GM12878 (cell line): ENCODE results near the gene IFNAR1. TPM values are rescaled to one million over a fixed set of nuclear protein-coding genes. Genes with fewer than 3 reads are reported as not detected.

Experiments
- ATAC-seq: fragments of 200-7000 bp; cut with Tn5 transposase; 3 replicates; pipeline ENCODE4 v1.9.1; 2020; ENCODE audit warnings: mild to moderate bottlenecking, moderate library complexity
- BruUV-seq: library from RNA; stranded (reverse); fragments of 400-500 nt; replicated peaks from 2 replicates; lab custom pipeline; 2021; lab: Mats Ljungman, UMichigan
- CTCF ChIA-PET: fragments of 300-600 bp; sonication (Branson Sonifier 250); formaldehyde crosslinking; extraction: SDS; loops from one replicate; lab custom pipeline; 2021; ENCODE audit warnings: inconsistent platforms; lab: Yijun Ruan, JAX
- POLR2A ChIA-PET: fragments of 350-600 bp; formaldehyde crosslinking; extraction: SDS; loops from one replicate; lab custom pipeline; 2021; ENCODE audit warnings: inconsistent platforms; lab: Charles Lee
- RAD21 ChIA-PET: fragments of 300-600 bp; sonication (Branson Sonifier 250); formaldehyde crosslinking; loops from one replicate; lab custom pipeline; 2023; ENCODE audit warnings: antibody characterized with exemption; ENCODE audit not compliant: unreplicated experiment; lab: Charles Lee
- SMC1A ChIA-PET: fragments of 300-600 bp; sonication (Branson Sonifier 250); formaldehyde crosslinking; loops from one replicate; lab custom pipeline; 2023; ENCODE audit not compliant: unreplicated experiment, uncharacterized antibody; lab: Charles Lee
- DNase-seq: peaks from one replicate; pipeline ENCODE4 v3.0.0-alpha.2; 2011; ENCODE audit warnings: low read depth, low spot score
- FAIRE-seq: peaks from 3 replicates; lab custom pipeline; 2011; peaks lifted over from hg19 to GRCh38; lab: Jason Lieb, UNC
- H2AFZ ChIP-seq: 2 replicates; pipeline ENCODE4 v1.6.0; 2011; ENCODE audit warnings: low read depth, low read length, control low read depth; ENCODE audit not compliant: control insufficient read depth
- H3K27ac ChIP-seq: 2 replicates; pipeline ENCODE4 v1.5.1; 2011; ENCODE audit warnings: control low read depth; ENCODE audit not compliant: control insufficient read depth, insufficient read depth
- H3K27me3 ChIP-seq, 2 experiments: replicated peaks in 1 of 2; 2 replicates each; pipeline versions ENCODE4 v1.6.0 to v1.6.1; 2011; ENCODE audit warnings: low read length in 1 of 2; ENCODE audit not compliant: control insufficient read depth in 2 of 2, insufficient read depth in 2 of 2
- H3K36me3 ChIP-seq, 2 experiments: 2 replicates each; pipeline ENCODE4 v1.5.1; 2011; ENCODE audit warnings: low read length in 1 of 2; ENCODE audit not compliant: control insufficient read depth in 2 of 2, insufficient read depth in 2 of 2
- H3K4me1 ChIP-seq: 2 replicates; pipeline ENCODE4 v1.6.1; 2011; ENCODE audit warnings: mild to moderate bottlenecking, low read length, moderate library complexity, mixed read lengths; ENCODE audit not compliant: control insufficient read depth, insufficient read depth
- H3K4me2 ChIP-seq: 2 replicates; pipeline ENCODE4 v1.6.0; 2011; ENCODE audit warnings: control low read depth; ENCODE audit not compliant: control insufficient read depth, insufficient read depth
- H3K4me3 ChIP-seq: fragments of 200-600 bp; sonication (generic); 2 replicates; pipeline ENCODE4 v1.5.1; 2016
- H3K79me2 ChIP-seq: 2 replicates; pipeline ENCODE4 v1.6.0; 2011; ENCODE audit warnings: low read length; ENCODE audit not compliant: control insufficient read depth, insufficient read depth
- H3K9ac ChIP-seq: 2 replicates; pipeline ENCODE4 v1.8.0; 2011; ENCODE audit warnings: low read length, control low read depth, mixed read lengths; ENCODE audit not compliant: control insufficient read depth, insufficient read depth
- H3K9me3 ChIP-seq: replicated peaks from 3 replicates; pipeline ENCODE4 v1.5.1; 2011; ENCODE audit warnings: mild to moderate bottlenecking, low read length; ENCODE audit not compliant: control insufficient read depth, insufficient read depth
- H4K20me1 ChIP-seq: 2 replicates; pipeline ENCODE4 v1.6.0; 2011; ENCODE audit not compliant: control insufficient read depth, insufficient read depth
- BACH1 ChIP-seq: fragments of 450-650 bp; IDR thresholded peaks from 2 replicates; pipeline ENCODE4 v1.6.1; 2017; ENCODE audit warnings: mild to moderate bottlenecking, borderline replicate concordance
- CREB1 ChIP-seq: IDR thresholded peaks from 2 replicates; pipeline ENCODE4 v1.6.1; 2012; ENCODE audit warnings: low read depth, mild to moderate bottlenecking, inconsistent platforms
- NFYA ChIP-seq: IDR thresholded peaks from 2 replicates; pipeline ENCODE4 v1.6.1; 2011; ENCODE audit warnings: low read depth, mild to moderate bottlenecking, low read length, improper control_type of control experiment, borderline replicate concordance
- RAD51 ChIP-seq: fragments of 450-650 bp; IDR thresholded peaks from 2 replicates; pipeline ENCODE4 v1.6.1; 2016; ENCODE audit warnings: moderate library complexity, mild to moderate bottlenecking, inconsistent platforms
- SIN3A ChIP-seq: IDR thresholded peaks from 2 replicates; pipeline ENCODE4 v1.6.1; 2012; ENCODE audit warnings: low read depth, low read length, improper control_type of control experiment
- SREBF1 ChIP-seq: IDR thresholded peaks from 2 replicates; pipeline ENCODE4 v1.6.1; 2012; ENCODE audit warnings: mild to moderate bottlenecking, low read length
- SUZ12 ChIP-seq: fragments of 200-600 bp; sonication (generic); IDR thresholded peaks from one replicate; pipeline ENCODE4 v1.6.1; 2018; ENCODE audit warnings: antibody characterized with exemption, mild to moderate bottlenecking; ENCODE audit not compliant: unreplicated experiment
- TCF3 ChIP-seq: IDR thresholded peaks from 2 replicates; pipeline ENCODE4 v1.6.1; 2012; ENCODE audit warnings: low read depth, mild to moderate bottlenecking, low read length, borderline replicate concordance; ENCODE audit not compliant: insufficient read depth
- ZNF207 ChIP-seq: fragments of 450-650 bp; IDR thresholded peaks from 2 replicates; pipeline ENCODE4 v1.6.1; 2014; ENCODE audit warnings: antibody characterized with exemption, mild to moderate bottlenecking, borderline replicate concordance
- ZNF217 ChIP-seq: fragments of 450-650 bp; IDR thresholded peaks from 2 replicates; pipeline ENCODE4 v1.6.1; 2017; ENCODE audit warnings: antibody characterized with exemption, mild to moderate bottlenecking
- ZNF24 ChIP-seq: fragments of 450-650 bp; IDR thresholded peaks from 2 replicates; pipeline ENCODE4 v1.6.1; 2017; ENCODE audit warnings: antibody characterized with exemption, mild to moderate bottlenecking
- WGBS: methylation state at CpG from one replicate; pipeline ENCODE4 v1.1.6; 2016; ENCODE audit warnings: low lambda C conversion rate; ENCODE audit not compliant: insufficient replicate concordance, insufficient coverage; ENCODE audit errors: missing lambda C conversion rate; 5-methylcytosine and 5-hydroxymethylcytosine counted together
- in situ Hi-C: fragments of 300-500 bp; cut with MboI; formaldehyde crosslinking; loops from 9 replicates; pipeline ENCODE4 v1.14.3; 2018; ENCODE audit warnings: mixed read lengths
- intact Hi-C: fragments of 100-400 bp; cut with micrococcal nuclease; formaldehyde crosslinking; loops from one replicate; pipeline ENCODE4 v1.14.2; 2022; ENCODE audit not compliant: unreplicated experiment
- polyA plus RNA-seq, 11 experiments: library from polyadenylated mRNA; depleted of rRNA in 4 of 11; unstranded in 6 of 11; stranded (reverse) in 5 of 11; fragments of >200 nt; fragmentation: Nextera tagmentation in 4 of 11; fragmentation: Illumina TruSeq in 1 of 11; extraction: Ambion mirVana in 4 of 11; extraction: Trizol in 1 of 11; gene quantifications; 1 replicate in 1 of 11; 2 replicates in 10 of 11; pipeline versions ENCODE4 v1.2.1 to v1.2.3, GENCODE V29; 2011 to 2016; ENCODE audit warnings: inconsistent platforms in 2 of 11, missing spikeins in 2 of 11, low read depth in 1 of 11
- total RNA-seq, 4 experiments: library from RNA; depleted of rRNA in 3 of 4; stranded (reverse); fragments of >200 nt in 3 of 4; fragmentation: Illumina TruSeq in 1 of 4; extraction: Trizol in 1 of 4; gene quantifications; 2 replicates each; pipeline versions ENCODE4 v1.2.1 to v1.2.3, GENCODE V29; 2013 to 2021
- TF ChIP-seq, protein P1 (sequence below): IDR thresholded peaks from 2 replicates; pipeline ENCODE4 v1.6.1; 2011; ENCODE audit warnings: low read depth, mild to moderate bottlenecking, low read length, moderate library complexity, borderline replicate concordance; ENCODE audit errors: extremely low read depth
- TF ChIP-seq, protein P2 (sequence below): fragments of 450-650 bp; formaldehyde crosslinking; IDR thresholded peaks from 2 replicates; pipeline ENCODE4 v1.4.0; 2020; ENCODE audit warnings: mild to moderate bottlenecking, moderate library complexity

IFNAR1 gene
- total and polyA plus RNA-seq, 10 of the 15 experiments (the other 5 are each of a cell fraction or from before 2014, with no cell fraction given): 12.0 to 62.4 (median 24.6) TPM

DNA sequence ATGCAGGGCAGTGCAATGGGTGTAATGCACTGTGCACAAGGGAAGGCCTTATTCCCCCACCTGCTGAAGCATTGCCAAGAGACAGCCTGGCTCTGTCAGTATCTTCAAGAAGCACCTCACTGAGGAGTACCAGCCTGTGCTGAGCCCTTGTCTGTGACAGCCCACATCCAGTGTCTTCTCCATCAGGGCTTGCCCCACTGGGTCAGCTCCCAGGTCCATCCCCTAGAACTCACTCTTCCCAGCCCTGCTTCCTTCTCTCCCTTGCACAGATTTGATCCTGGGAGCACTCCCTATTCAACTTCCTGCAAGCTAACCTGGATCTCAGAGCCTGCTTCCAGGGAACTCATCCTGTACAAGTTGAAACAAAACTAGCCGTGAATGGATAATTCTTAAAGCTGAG is 44.8 kb downstream of the IFNAR1 start:
- CTCF ChIA-PET: interaction anchor here (1.6 to 4.6 kb wide), 2 partner anchors 9 to 76 kb away, joined by 8 to 29 read pairs; no protein-coding TSS in a partner anchor
- Histone ChIP-seq H3K4me3 (no peak overlapping the region), H4K20me1 (no peaks in the 10 kb centered on the region), H3K36me3 (no peaks in the 10 kb centered on the region), H3K4me2 (no peak overlapping the region), H3K9ac (no peak overlapping the region), H2AFZ (no peak overlapping the region), H3K27me3 (no peaks in the 10 kb centered on the region), H3K27ac (no peak overlapping the region), H3K4me1 (peaks cover 9% of the 10 kb centered on the region), H3K79me2 (no peaks in the 10 kb centered on the region), H3K9me3 (peaks cover 24% of the 10 kb centered on the region)
- intact Hi-C loops: no loop called here
- RAD21 ChIA-PET: interaction anchor here (3.2 kb wide), 1 partner anchor 9 kb away, joined by 8 read pairs; no protein-coding TSS in a partner anchor
- ATAC-seq: no peak
- SMC1A ChIA-PET: interaction anchor here (0.8 to 3.8 kb wide), 4 partner anchors 8 to 173 kb away, joined by 3 to 15 read pairs (median 4); no protein-coding TSS in a partner anchor
- DNase-seq: no peak
- FAIRE-seq: no peak
- TF ChIP-seq, protein P1, sequence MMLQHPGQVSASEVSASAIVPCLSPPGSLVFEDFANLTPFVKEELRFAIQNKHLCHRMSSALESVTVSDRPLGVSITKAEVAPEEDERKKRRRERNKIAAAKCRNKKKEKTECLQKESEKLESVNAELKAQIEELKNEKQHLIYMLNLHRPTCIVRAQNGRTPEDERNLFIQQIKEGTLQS: no peak
- TF ChIP-seq, protein P2, sequence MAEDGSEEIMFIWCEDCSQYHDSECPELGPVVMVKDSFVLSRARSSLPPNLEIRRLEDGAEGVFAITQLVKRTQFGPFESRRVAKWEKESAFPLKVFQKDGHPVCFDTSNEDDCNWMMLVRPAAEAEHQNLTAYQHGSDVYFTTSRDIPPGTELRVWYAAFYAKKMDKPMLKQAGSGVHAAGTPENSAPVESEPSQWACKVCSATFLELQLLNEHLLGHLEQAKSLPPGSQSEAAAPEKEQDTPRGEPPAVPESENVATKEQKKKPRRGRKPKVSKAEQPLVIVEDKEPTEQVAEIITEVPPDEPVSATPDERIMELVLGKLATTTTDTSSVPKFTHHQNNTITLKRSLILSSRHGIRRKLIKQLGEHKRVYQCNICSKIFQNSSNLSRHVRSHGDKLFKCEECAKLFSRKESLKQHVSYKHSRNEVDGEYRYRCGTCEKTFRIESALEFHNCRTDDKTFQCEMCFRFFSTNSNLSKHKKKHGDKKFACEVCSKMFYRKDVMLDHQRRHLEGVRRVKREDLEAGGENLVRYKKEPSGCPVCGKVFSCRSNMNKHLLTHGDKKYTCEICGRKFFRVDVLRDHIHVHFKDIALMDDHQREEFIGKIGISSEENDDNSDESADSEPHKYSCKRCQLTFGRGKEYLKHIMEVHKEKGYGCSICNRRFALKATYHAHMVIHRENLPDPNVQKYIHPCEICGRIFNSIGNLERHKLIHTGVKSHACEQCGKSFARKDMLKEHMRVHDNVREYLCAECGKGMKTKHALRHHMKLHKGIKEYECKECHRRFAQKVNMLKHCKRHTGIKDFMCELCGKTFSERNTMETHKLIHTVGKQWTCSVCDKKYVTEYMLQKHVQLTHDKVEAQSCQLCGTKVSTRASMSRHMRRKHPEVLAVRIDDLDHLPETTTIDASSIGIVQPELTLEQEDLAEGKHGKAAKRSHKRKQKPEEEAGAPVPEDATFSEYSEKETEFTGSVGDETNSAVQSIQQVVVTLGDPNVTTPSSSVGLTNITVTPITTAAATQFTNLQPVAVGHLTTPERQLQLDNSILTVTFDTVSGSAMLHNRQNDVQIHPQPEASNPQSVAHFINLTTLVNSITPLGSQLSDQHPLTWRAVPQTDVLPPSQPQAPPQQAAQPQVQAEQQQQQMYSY (CRISPR knock-in tag): no peak
- TF ChIP-seq CREB1 (no peak), NFYA (no peak), ZNF207 (no peak), RAD51 (no peak), BACH1 (no peak), ZNF24 (no peak), SREBF1 (no peak), SUZ12 (no peak), ZNF217 (no peak), TCF3 (no peak), SIN3A (no peak)
- POLR2A ChIA-PET: interaction anchor here (0.5 kb wide), 1 partner anchor 762 kb away, joined by 3 read pairs; no protein-coding TSS in a partner anchor
- no TSS peak for BruUV-seq
- in situ Hi-C loops: no loop called here
- WGBS: 54% methylated on average over 1 of the region's 1 CpG
